ENCODE data around the gene ACTR3C.

ACTR3C gene

GRCh38 chr7:150355666-150356059 lies 32.3 kb upstream of the ACTR3C start:
- no peak for TF ChIP-seq CTCF (IDR thresholded peaks at IDR 0.05; ENCODE audit: control insufficient read depth, insufficient read depth, low read depth, low read length, missing control alignments)

GRCh38 chr7:150351587-150352194 lies 28.3 kb upstream of the ACTR3C start:
- H3K4me3 ChIP-seq (ENCODE audit: control insufficient read depth, low read depth, low read length) = no peak overlapping the region
- DNase-seq (ENCODE audit: low read depth) = no peak
- TF ChIP-seq CTCF (IDR thresholded peaks at IDR 0.05; ENCODE audit: control insufficient read depth, insufficient read depth, low read depth, low read length, missing control alignments) = no peak

More at GRCh38 chr7:150355666-150356059, 32.3 kb upstream of the ACTR3C start:
- no peak overlapping the region for H3K4me3 ChIP-seq (ENCODE audit: control insufficient read depth, low read depth, low read length)
- no peak for DNase-seq (ENCODE audit: low read depth)

GRCh38 chr7:150346922-150347321 lies 23.6 kb upstream of the ACTR3C start:
- DNase-seq (ENCODE audit: low read depth) = no peak
- no peak for TF ChIP-seq CTCF (IDR thresholded peaks at IDR 0.05; ENCODE audit: control insufficient read depth, insufficient read depth, low read depth, low read length, missing control alignments)
- H3K4me3 ChIP-seq (ENCODE audit: control insufficient read depth, low read depth, low read length) = no peak overlapping the region

- no peak overlapping the region for H3K4me3 ChIP-seq (ENCODE audit: control insufficient read depth, low read depth, low read length)
- no peak for DNase-seq (ENCODE audit: low read depth)
- no peak for TF ChIP-seq CTCF (IDR thresholded peaks at IDR 0.05; ENCODE audit: control insufficient read depth, insufficient read depth, low read depth, low read length, missing control alignments)
Observed at GRCh38 chr7:150345012-150345411, 21.7 kb upstream of the ACTR3C start.

- DNase-seq (ENCODE audit: low read depth) = no peak
- TF ChIP-seq CTCF (IDR thresholded peaks at IDR 0.05; ENCODE audit: control insufficient read depth, insufficient read depth, low read depth, low read length, missing control alignments) = no peak
- no peak overlapping the region for H3K4me3 ChIP-seq (ENCODE audit: control insufficient read depth, low read depth, low read length)
Observed at GRCh38 chr7:150344299-150344698, 21.0 kb upstream of the ACTR3C start.

- H3K4me3 ChIP-seq (ENCODE audit: control insufficient read depth, low read depth, low read length) = no peak overlapping the region
- no peak for TF ChIP-seq CTCF (IDR thresholded peaks at IDR 0.05; ENCODE audit: control insufficient read depth, insufficient read depth, low read depth, low read length, missing control alignments)
- DNase-seq (ENCODE audit: low read depth) = no peak
Observed at GRCh38 chr7:150343225-150343624, 19.9 kb upstream of the ACTR3C start.

GRCh38 chr7:150342121-150342408 lies 18.7 kb upstream of the ACTR3C start:
- TF ChIP-seq CTCF (IDR thresholded peaks at IDR 0.05; ENCODE audit: control insufficient read depth, insufficient read depth, low read depth, low read length, missing control alignments) = no peak
- H3K4me3 ChIP-seq (ENCODE audit: control insufficient read depth, low read depth, low read length) = no peak overlapping the region
- DNase-seq (ENCODE audit: low read depth) = no peak
